Measurements from ENCODE around the gene SIN3A.

- TF ChIP-seq CTCF (IDR thresholded peaks at IDR 0.05) (no peak), EZH2 (IDR thresholded peaks at IDR 0.05; ENCODE audit: borderline replicate concordance, insufficient read depth, low read depth, low read length, poor library complexity, severe bottlenecking) (no peak)
Observed at GRCh38 chr15:75479670-75480069, 28.2 kb upstream of the SIN3A start.
